ENCODE measurements around the gene TMEM235. TPM values are rescaled to one million over a fixed set of nuclear protein-coding genes. Genes with fewer than 3 reads are reported as not detected.

The TMEM235 gene
- total and polyA plus RNA-seq, 9 of the 15 experiments (the other 6 are each of a cell fraction or from before 2014, with no cell fraction given), result not detected

DNA sequence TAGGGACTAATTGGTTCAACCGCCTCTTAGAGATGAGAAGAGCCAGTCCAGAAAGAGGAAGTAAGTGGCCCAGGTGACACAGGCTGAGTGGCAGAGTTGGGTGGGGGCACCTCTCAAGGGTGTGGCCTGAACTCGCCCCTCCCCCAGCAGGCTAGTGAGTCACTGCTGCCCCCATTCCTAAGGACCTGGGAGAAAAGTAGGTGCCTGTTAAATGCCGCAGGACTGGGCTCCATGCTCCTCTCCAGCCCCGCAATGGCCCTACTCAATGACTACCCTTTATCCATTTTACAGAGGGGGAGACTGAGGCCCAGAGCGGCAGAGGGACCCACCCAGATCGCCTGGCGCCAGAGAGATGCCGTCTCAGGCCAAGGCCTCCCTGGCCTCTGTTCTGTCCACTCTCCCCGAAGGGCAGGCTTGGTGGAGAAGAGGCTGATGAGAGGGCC lies 8.1 kb downstream of the TMEM235 start (continued):
- TF ChIP-seq, protein P1, sequence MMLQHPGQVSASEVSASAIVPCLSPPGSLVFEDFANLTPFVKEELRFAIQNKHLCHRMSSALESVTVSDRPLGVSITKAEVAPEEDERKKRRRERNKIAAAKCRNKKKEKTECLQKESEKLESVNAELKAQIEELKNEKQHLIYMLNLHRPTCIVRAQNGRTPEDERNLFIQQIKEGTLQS (IDR thresholded peaks at IDR 0.05), result peak; percentile 54
- TF ChIP-seq, protein P1 (CRISPR knock-in tag; conservative IDR thresholded peaks at IDR 0.05), result no peak
- TF ChIP-seq, protein P2, sequence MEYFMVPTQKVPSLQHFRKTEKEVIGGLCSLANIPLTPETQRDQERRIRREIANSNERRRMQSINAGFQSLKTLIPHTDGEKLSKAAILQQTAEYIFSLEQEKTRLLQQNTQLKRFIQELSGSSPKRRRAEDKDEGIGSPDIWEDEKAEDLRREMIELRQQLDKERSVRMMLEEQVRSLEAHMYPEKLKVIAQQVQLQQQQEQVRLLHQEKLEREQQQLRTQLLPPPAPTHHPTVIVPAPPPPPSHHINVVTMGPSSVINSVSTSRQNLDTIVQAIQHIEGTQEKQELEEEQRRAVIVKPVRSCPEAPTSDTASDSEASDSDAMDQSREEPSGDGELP (CRISPR knock-in tag; IDR thresholded peaks at IDR 0.05; ENCODE audit: borderline replicate concordance), result peak; percentile 33; the same call in 1 of the 2 replicates
- TF ChIP-seq KDM2B (CRISPR knock-in tag; IDR thresholded peaks at IDR 0.05) (no peak), ZNF3 (CRISPR knock-in tag; IDR thresholded peaks at IDR 0.05) (no peak), ZBTB33 (CRISPR knock-in tag; IDR thresholded peaks at IDR 0.05) (peak; percentile 68; the same call in 1 of the 2 replicates), RBM39 (optimal IDR thresholded peaks at IDR 0.05; ENCODE audit: low read depth, low read length) (no peak), CREB1 (IDR thresholded peaks at IDR 0.05) (no peak), CREB1 (CRISPR knock-in tag; IDR thresholded peaks at IDR 0.05) (0 out of 2 replicates have a peak, but pooled peaks have one; percentile 34), SMAD1 (IDR thresholded peaks at IDR 0.05; ENCODE audit: low read depth, low read length, partially characterized antibody) (no peak), PURB (CRISPR knock-in tag; IDR thresholded peaks at IDR 0.05; ENCODE audit: low read depth) (no peak), MAZ (CRISPR knock-in tag; conservative IDR thresholded peaks at IDR 0.05 in 1 of 2, IDR thresholded peaks at IDR 0.05 in 1 of 2) (peak in 1 of 2 experiments; percentile 36; a peak in 1 of 4 replicates), NRF1 (conservative IDR thresholded peaks at IDR 0.05 in 1 of 2, IDR thresholded peaks at IDR 0.05 in 1 of 2) (peak; percentile 10 to 11; a peak in 1 of 4 replicates), TRIM24 (IDR thresholded peaks at IDR 0.05) (no peak)
- TF ChIP-seq, protein P3, sequence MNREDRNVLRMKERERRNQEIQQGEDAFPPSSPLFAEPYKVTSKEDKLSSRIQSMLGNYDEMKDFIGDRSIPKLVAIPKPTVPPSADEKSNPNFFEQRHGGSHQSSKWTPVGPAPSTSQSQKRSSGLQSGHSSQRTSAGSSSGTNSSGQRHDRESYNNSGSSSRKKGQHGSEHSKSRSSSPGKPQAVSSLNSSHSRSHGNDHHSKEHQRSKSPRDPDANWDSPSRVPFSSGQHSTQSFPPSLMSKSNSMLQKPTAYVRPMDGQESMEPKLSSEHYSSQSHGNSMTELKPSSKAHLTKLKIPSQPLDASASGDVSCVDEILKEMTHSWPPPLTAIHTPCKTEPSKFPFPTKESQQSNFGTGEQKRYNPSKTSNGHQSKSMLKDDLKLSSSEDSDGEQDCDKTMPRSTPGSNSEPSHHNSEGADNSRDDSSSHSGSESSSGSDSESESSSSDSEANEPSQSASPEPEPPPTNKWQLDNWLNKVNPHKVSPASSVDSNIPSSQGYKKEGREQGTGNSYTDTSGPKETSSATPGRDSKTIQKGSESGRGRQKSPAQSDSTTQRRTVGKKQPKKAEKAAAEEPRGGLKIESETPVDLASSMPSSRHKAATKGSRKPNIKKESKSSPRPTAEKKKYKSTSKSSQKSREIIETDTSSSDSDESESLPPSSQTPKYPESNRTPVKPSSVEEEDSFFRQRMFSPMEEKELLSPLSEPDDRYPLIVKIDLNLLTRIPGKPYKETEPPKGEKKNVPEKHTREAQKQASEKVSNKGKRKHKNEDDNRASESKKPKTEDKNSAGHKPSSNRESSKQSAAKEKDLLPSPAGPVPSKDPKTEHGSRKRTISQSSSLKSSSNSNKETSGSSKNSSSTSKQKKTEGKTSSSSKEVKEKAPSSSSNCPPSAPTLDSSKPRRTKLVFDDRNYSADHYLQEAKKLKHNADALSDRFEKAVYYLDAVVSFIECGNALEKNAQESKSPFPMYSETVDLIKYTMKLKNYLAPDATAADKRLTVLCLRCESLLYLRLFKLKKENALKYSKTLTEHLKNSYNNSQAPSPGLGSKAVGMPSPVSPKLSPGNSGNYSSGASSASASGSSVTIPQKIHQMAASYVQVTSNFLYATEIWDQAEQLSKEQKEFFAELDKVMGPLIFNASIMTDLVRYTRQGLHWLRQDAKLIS (CRISPR knock-in tag; IDR thresholded peaks at IDR 0.05), result no peak
- TF ChIP-seq, protein P4, sequence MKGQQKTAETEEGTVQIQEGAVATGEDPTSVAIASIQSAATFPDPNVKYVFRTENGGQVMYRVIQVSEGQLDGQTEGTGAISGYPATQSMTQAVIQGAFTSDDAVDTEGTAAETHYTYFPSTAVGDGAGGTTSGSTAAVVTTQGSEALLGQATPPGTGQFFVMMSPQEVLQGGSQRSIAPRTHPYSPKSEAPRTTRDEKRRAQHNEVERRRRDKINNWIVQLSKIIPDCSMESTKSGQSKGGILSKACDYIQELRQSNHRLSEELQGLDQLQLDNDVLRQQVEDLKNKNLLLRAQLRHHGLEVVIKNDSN (CRISPR knock-in tag; IDR thresholded peaks at IDR 0.05), result peak; percentile 42; the same call in 1 of the 2 replicates
- TF ChIP-seq, protein P5, sequence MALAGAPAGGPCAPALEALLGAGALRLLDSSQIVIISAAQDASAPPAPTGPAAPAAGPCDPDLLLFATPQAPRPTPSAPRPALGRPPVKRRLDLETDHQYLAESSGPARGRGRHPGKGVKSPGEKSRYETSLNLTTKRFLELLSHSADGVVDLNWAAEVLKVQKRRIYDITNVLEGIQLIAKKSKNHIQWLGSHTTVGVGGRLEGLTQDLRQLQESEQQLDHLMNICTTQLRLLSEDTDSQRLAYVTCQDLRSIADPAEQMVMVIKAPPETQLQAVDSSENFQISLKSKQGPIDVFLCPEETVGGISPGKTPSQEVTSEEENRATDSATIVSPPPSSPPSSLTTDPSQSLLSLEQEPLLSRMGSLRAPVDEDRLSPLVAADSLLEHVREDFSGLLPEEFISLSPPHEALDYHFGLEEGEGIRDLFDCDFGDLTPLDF (CRISPR knock-in tag; IDR thresholded peaks at IDR 0.05), result no peak
